Neuronal stem cell (in vitro differentiated cells): ENCODE results near the gene LGALS16.

Source experiments
- DNase-seq: peaks from one replicate; pipeline ENCODE4 v3.0.0-alpha.2; 2013; ENCODE audit warnings: low spot score
- H2AFZ ChIP-seq: one replicate; pipeline ENCODE4 v1.6.1; 2013; ENCODE audit warnings: mild to moderate bottlenecking, low read length, inconsistent platforms
- H2AK5ac ChIP-seq: 2 replicates; pipeline ENCODE4 v1.6.1; 2013; ENCODE audit warnings: low read depth, mild to moderate bottlenecking, inconsistent platforms, low read length, moderate library complexity, mixed read lengths
- H2BK120ac ChIP-seq: 2 replicates; pipeline ENCODE4 v1.6.1; 2013; ENCODE audit warnings: low read depth, mild to moderate bottlenecking, inconsistent platforms, low read length, moderate library complexity, mixed read lengths
- H2BK12ac ChIP-seq: one replicate; pipeline ENCODE4 v1.6.1; 2013; ENCODE audit warnings: low read length, inconsistent platforms
- H2BK15ac ChIP-seq: 2 replicates; pipeline ENCODE4 v1.6.1; 2013; ENCODE audit warnings: mild to moderate bottlenecking, low read length, inconsistent platforms, mixed read lengths
- H2BK5ac ChIP-seq: one replicate; pipeline ENCODE4 v1.6.1; 2013; ENCODE audit warnings: inconsistent platforms, mild to moderate bottlenecking, low read length, moderate library complexity
- H3K14ac ChIP-seq: one replicate; pipeline ENCODE4 v1.6.1; 2013; ENCODE audit warnings: low read length, inconsistent platforms
- H3K18ac ChIP-seq: 2 replicates; pipeline ENCODE4 v1.6.1; 2013; ENCODE audit warnings: low read length, inconsistent platforms
- H3K23ac ChIP-seq: 2 replicates; pipeline ENCODE4 v1.6.1; 2013; ENCODE audit warnings: low read depth, mild to moderate bottlenecking, mixed read lengths, low read length, inconsistent platforms; ENCODE audit not compliant: poor library complexity
- H3K27ac ChIP-seq: replicated peaks from 3 replicates; pipeline ENCODE4 v1.5.1; 2013; ENCODE audit warnings: low read length, inconsistent platforms
- H3K27me3 ChIP-seq, 3 experiments: 2 replicates each; pipeline ENCODE4 v1.6.1; 2013; ENCODE audit warnings: low read length in 3 of 3, mild to moderate bottlenecking in 2 of 3, inconsistent platforms in 1 of 3, low read depth in 1 of 3, mixed read lengths in 1 of 3, moderate library complexity in 1 of 3; ENCODE audit not compliant: control insufficient read depth in 3 of 3, insufficient read depth in 3 of 3
- H3K36me3 ChIP-seq, 2 donors: replicated peaks in 1 of 2; 2 replicates each; pipeline ENCODE4 v1.6.1; 2013; ENCODE audit warnings: low read length in 2 of 2; ENCODE audit not compliant: control insufficient read depth in 2 of 2, insufficient read depth in 2 of 2
- H3K4ac ChIP-seq: 2 replicates; pipeline ENCODE4 v1.6.1; 2013; ENCODE audit warnings: inconsistent platforms, mild to moderate bottlenecking, low read length, moderate library complexity
- H3K4me1 ChIP-seq, 2 donors: 1 replicate in 1 of 2; 2 replicates in 1 of 2; pipeline ENCODE4 v1.6.1; 2013; ENCODE audit warnings: low read length in 2 of 2, low read depth in 1 of 2; ENCODE audit not compliant: control insufficient read depth in 2 of 2, insufficient read depth in 1 of 2
- H3K4me2 ChIP-seq: one replicate; pipeline ENCODE4 v1.6.1; 2013; ENCODE audit warnings: mild to moderate bottlenecking, low read length, inconsistent platforms; ENCODE audit not compliant: insufficient read depth, poor library complexity, severe bottlenecking
- H3K4me3 ChIP-seq, 2 donors: 2 replicates each; pipeline ENCODE4 v1.5.1; 2013; ENCODE audit warnings: low read length in 2 of 2, mild to moderate bottlenecking in 2 of 2, inconsistent platforms in 1 of 2, moderate library complexity in 1 of 2
- H3K79me1 ChIP-seq: one replicate; pipeline ENCODE4 v1.6.1; 2013; ENCODE audit warnings: low read depth, mild to moderate bottlenecking, inconsistent platforms, low read length, moderate library complexity
- H3K9ac ChIP-seq: one replicate; pipeline ENCODE4 v1.6.1; 2013; ENCODE audit warnings: mild to moderate bottlenecking, low read depth, low read length, inconsistent platforms; ENCODE audit not compliant: poor library complexity
- H3K9me3 ChIP-seq, 2 donors: replicated peaks in 1 of 2; 2 replicates each; pipeline versions ENCODE3 to v1.6.1; 2013; ENCODE audit warnings: low read length in 2 of 2, mild to moderate bottlenecking in 2 of 2, inconsistent platforms in 1 of 2, low read depth in 1 of 2, mixed read lengths in 1 of 2, moderate library complexity in 1 of 2; ENCODE audit not compliant: control insufficient read depth in 2 of 2, insufficient read depth in 1 of 2
- H4K8ac ChIP-seq: one replicate; pipeline ENCODE4 v1.6.1; 2013; ENCODE audit warnings: low read depth, mild to moderate bottlenecking, inconsistent platforms, low read length, moderate library complexity
- H4K91ac ChIP-seq: one replicate; pipeline ENCODE4 v1.6.1; 2013; ENCODE audit warnings: low read length, low read depth, mild to moderate bottlenecking, inconsistent platforms; ENCODE audit not compliant: poor library complexity
- WGBS, 2 donors: extraction: QIAGEN DNeasy Blood & Tissue Kit; methylation state at CpG; one replicate each; pipeline ENCODE4 v1.1.7; 2013; ENCODE audit warnings: missing lambda C conversion rate in 2 of 2, mixed read lengths in 1 of 2; ENCODE audit not compliant: insufficient read length in 2 of 2, insufficient replicate concordance in 1 of 2; ENCODE audit errors: extremely low coverage in 2 of 2; 5-methylcytosine and 5-hydroxymethylcytosine counted together

Gene LGALS16

GRCh38 chr19:39692822-39693221 is 37.1 kb downstream of the LGALS16 start:
- H3K27me3 ChIP-seq, result peaks cover 0 to 19% (median 0%) of the 10 kb centered on the region in 3 experiments
- H3K27ac ChIP-seq, result no peak overlapping the region
- no peak overlapping the region for H2BK15ac ChIP-seq
- H3K4me1 ChIP-seq, result peaks cover 0 to 2% of the 10 kb centered on the region in 2 donors
- H2BK120ac ChIP-seq, result no peak overlapping the region
- H3K14ac ChIP-seq, result no peak overlapping the region
- H4K91ac ChIP-seq, result no peak overlapping the region
- no peak overlapping the region for H2AK5ac ChIP-seq
- no peak overlapping the region for H3K4ac ChIP-seq
- WGBS, 2 donors, result no CpG with 5 or more reads among the region's 1 CpG
- no peaks in the 10 kb centered on the region for H3K9me3 ChIP-seq
- H4K8ac ChIP-seq, result no peak overlapping the region
- DNase-seq, result no peak
- no peak overlapping the region for H2BK5ac ChIP-seq
- H3K4me3 ChIP-seq, result no peak overlapping the region
- H3K79me1 ChIP-seq, result no peaks in the 10 kb centered on the region
- no peaks in the 10 kb centered on the region for H3K36me3 ChIP-seq
- no peak overlapping the region for H2BK12ac ChIP-seq
- H3K9ac ChIP-seq, result no peak overlapping the region
- no peak overlapping the region for H3K4me2 ChIP-seq
- no peak overlapping the region for H3K18ac ChIP-seq
- no peak overlapping the region for H2AFZ ChIP-seq
- no peak overlapping the region for H3K23ac ChIP-seq

GRCh38 chr19:39695759-39696158 is 40.0 kb downstream of the LGALS16 start:
- no CpG with 5 or more reads among the region's 2 CpGs for WGBS, 2 donors
- no peaks in the 10 kb centered on the region for H3K9me3 ChIP-seq
- H3K9ac ChIP-seq, result no peak overlapping the region
- no peak overlapping the region for H2BK120ac ChIP-seq
- no peak overlapping the region for H3K4ac ChIP-seq
- H3K14ac ChIP-seq, result no peak overlapping the region
- no peak overlapping the region for H2BK5ac ChIP-seq
- no peaks in the 10 kb centered on the region for H3K79me1 ChIP-seq
- H3K36me3 ChIP-seq, result no peaks in the 10 kb centered on the region
- H3K4me1 ChIP-seq, result peaks cover 0 to 2% of the 10 kb centered on the region in 2 donors
- H3K4me2 ChIP-seq, result no peak overlapping the region
- no peak overlapping the region for H4K91ac ChIP-seq
- no peak overlapping the region for H2BK15ac ChIP-seq
- H2BK12ac ChIP-seq, result no peak overlapping the region
- no peak overlapping the region for H2AFZ ChIP-seq
- peaks cover 0 to 19% (median 0%) of the 10 kb centered on the region in 3 experiments for H3K27me3 ChIP-seq
- no peak overlapping the region for H3K23ac ChIP-seq
- no peak overlapping the region for H2AK5ac ChIP-seq
- no peak overlapping the region for H3K4me3 ChIP-seq
- no peak for DNase-seq
- no peak overlapping the region for H3K18ac ChIP-seq
- H4K8ac ChIP-seq, result no peak overlapping the region
- no peak overlapping the region for H3K27ac ChIP-seq

- no peak overlapping the region for H2BK120ac ChIP-seq
Observed at GRCh38 chr19:39696387-39696786, 40.7 kb downstream of the LGALS16 start.

GRCh38 chr19:39698535-39698934 is 42.8 kb downstream of the LGALS16 start:
- Histone ChIP-seq H2BK12ac (no peak overlapping the region), H3K14ac (no peak overlapping the region), H3K9ac (no peak overlapping the region), H2BK5ac (no peak overlapping the region), H3K23ac (no peak overlapping the region), H3K27ac (no peak overlapping the region), H3K79me1 (no peaks in the 10 kb centered on the region), H3K9me3 (no peaks in the 10 kb centered on the region), H3K4me2 (no peak overlapping the region), H4K8ac (no peak overlapping the region), H3K27me3 (peaks cover 0 to 4% (median 0%) of the 10 kb centered on the region in 3 experiments), H2AK5ac (no peak overlapping the region), H4K91ac (no peak overlapping the region), H2BK120ac (no peak overlapping the region), H3K4me1 (peaks cover 0 to 2% of the 10 kb centered on the region in 2 donors), H3K4me3 (no peak overlapping the region), H3K18ac (no peak overlapping the region), H2AFZ (no peak overlapping the region), H3K36me3 (no peaks in the 10 kb centered on the region), H2BK15ac (no peak overlapping the region), H3K4ac (no peak overlapping the region)
- DNase-seq, result no peak

More at GRCh38 chr19:39696387-39696786, 40.7 kb downstream of the LGALS16 start:
- Histone ChIP-seq H3K4me3 (no peak overlapping the region), H4K8ac (no peak overlapping the region), H3K27ac (no peak overlapping the region), H3K9ac (no peak overlapping the region), H3K18ac (no peak overlapping the region), H2BK15ac (no peak overlapping the region), H3K27me3 (peaks cover 0 to 18% (median 0%) of the 10 kb centered on the region in 3 experiments), H3K79me1 (no peaks in the 10 kb centered on the region), H2BK12ac (no peak overlapping the region), H2AK5ac (no peak overlapping the region), H3K9me3 (no peaks in the 10 kb centered on the region), H4K91ac (no peak overlapping the region), H3K23ac (no peak overlapping the region), H3K36me3 (no peaks in the 10 kb centered on the region), H3K4me1 (peaks cover 0 to 2% of the 10 kb centered on the region in 2 donors), H3K4ac (no peak overlapping the region), H3K4me2 (no peak overlapping the region), H2BK5ac (no peak overlapping the region), H3K14ac (no peak overlapping the region), H2AFZ (no peak overlapping the region)
- DNase-seq, result no peak
- no CpG with 5 or more reads among the region's 2 CpGs for WGBS, 2 donors
